Calu3 (cell line): ENCODE data around the gene AACS. TPM values are rescaled to one million over a fixed set of nuclear protein-coding genes. Genes with fewer than 3 reads are reported as not detected.
"Not testable (repeated sequence)": the region's sequence is repeated elsewhere in the genome, so short reads cannot be mapped to it uniquely, and the experiment has no call there.

Experiments
- BruUV-seq: library from RNA; stranded (reverse); fragments of 400-500 nt; replicated peaks from 2 replicates; lab custom pipeline; 2021; lab: Mats Ljungman, UMichigan
- CTCF ChIA-PET: fragments of 300-600 bp; sonication (Branson Sonifier 250); formaldehyde crosslinking; loops from one replicate; lab custom pipeline; 2022; ENCODE audit warnings: antibody characterized with exemption; lab: Charles Lee
- DNase-seq: peaks from one replicate; pipeline ENCODE4 v3.0.0; 2022
- H3K27ac Mint-ChIP-seq: one replicate; pipeline ENCODE4 v1.8.0; 2022; ENCODE audit warnings: mixed read lengths; ENCODE audit not compliant: unreplicated experiment
- H3K27me3 Mint-ChIP-seq: one replicate; pipeline ENCODE4 v1.8.0; 2022; ENCODE audit warnings: mixed read lengths; ENCODE audit not compliant: unreplicated experiment
- H3K36me3 Mint-ChIP-seq: one replicate; pipeline ENCODE4 v1.8.0; 2022; ENCODE audit warnings: mild to moderate bottlenecking, moderate library complexity, mixed read lengths; ENCODE audit not compliant: insufficient read depth, unreplicated experiment
- H3K4me1 Mint-ChIP-seq: one replicate; pipeline ENCODE4 v1.8.0; 2022; ENCODE audit warnings: mild to moderate bottlenecking, low read depth, mixed read lengths; ENCODE audit not compliant: unreplicated experiment
- H3K4me3 Mint-ChIP-seq: one replicate; pipeline ENCODE4 v1.8.0; 2022; ENCODE audit warnings: mild to moderate bottlenecking, low read depth, moderate library complexity, mixed read lengths; ENCODE audit not compliant: unreplicated experiment
- H3K9me3 Mint-ChIP-seq: one replicate; pipeline ENCODE4 v1.8.0; 2022; ENCODE audit warnings: low read depth, mixed read lengths; ENCODE audit not compliant: unreplicated experiment
- CTCF ChIP-seq: fragments of 200-600 bp; IDR thresholded peaks from one replicate; pipeline ENCODE4 v1.8.0; 2022; ENCODE audit warnings: antibody characterized with exemption; ENCODE audit not compliant: unreplicated experiment
- intact Hi-C: fragments of 100-400 bp; cut with micrococcal nuclease; formaldehyde crosslinking; loops from one replicate; pipeline ENCODE4 v1.10.0; 2022; ENCODE audit not compliant: unreplicated experiment
- total RNA-seq: library from RNA; stranded (reverse); gene quantifications from 2 replicates; pipeline ENCODE4 v1.2.3, GENCODE V29; 2022

AACS gene
- total RNA-seq, 1 experiment from 2014 or later: 39.2 TPM

GRCh38 chr12:125056306-125056705 lies 8.9 kb upstream of the AACS start:
- intact Hi-C loops: no loop called here
- Mint-ChIP-seq H3K4me1 (no peaks in the 10 kb centered on the region), H3K27me3 (no peaks in the 10 kb centered on the region), H3K9me3 (no peaks in the 10 kb centered on the region), H3K27ac (no peak overlapping the region), H3K36me3 (no peaks in the 10 kb centered on the region), H3K4me3 (no peak overlapping the region)
- CTCF ChIA-PET: no interaction called here
- no peak for DNase-seq
- BruUV-seq: no TSS peak
- TF ChIP-seq CTCF: no peak

DNA sequence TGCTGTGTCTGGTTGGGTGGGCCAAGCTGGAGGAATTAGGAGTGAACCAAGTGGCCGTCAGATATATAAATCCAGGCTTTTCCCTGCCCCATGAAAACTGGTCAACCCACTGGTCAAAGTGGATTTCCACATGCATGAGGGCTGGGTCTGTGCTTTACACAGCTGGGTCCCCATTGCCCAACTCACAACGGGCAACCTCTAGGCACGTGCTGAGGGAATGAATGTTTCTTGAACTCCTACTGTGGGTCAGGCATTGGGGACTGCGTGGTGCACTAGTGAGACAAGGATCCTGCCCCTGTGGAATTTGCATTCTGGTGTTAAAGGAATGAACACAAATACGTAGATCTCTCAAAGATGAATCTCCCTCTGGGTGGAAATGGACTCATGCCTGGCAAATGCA lies 7.5 kb upstream of the AACS start:
- Mint-ChIP-seq H3K36me3 (no peaks in the 10 kb centered on the region), H3K4me3 (no peak overlapping the region), H3K27me3 (no peaks in the 10 kb centered on the region), H3K4me1 (no peaks in the 10 kb centered on the region), H3K9me3 (no peaks in the 10 kb centered on the region), H3K27ac (no peak overlapping the region)
- TF ChIP-seq CTCF: no peak
- no peak for DNase-seq
- BruUV-seq: no TSS peak
- CTCF ChIA-PET: no interaction called here
- intact Hi-C loops: no loop called here

DNA sequence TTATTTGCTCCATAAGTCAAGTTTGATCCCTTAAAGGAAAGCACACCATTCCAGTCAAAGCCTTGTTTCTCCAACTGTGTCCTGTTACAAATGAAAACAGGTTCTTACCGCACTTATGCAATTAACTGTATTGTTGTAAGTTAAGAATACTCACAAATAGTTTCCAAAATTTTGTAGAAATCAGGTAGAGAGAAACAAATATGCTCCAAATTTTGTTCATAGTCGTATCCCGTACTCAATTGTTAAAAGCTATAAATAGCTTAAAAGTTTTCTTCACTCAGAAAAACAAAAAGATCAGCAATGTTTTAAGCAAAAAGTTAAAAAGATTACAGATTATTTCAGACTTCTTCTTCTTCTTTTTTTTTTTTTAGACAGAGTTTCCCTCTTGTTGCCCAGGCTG lies 4.0 kb upstream of the AACS start:
- no peak overlapping the region for H3K27ac Mint-ChIP-seq
- no TSS peak for BruUV-seq
- no peaks in the 10 kb centered on the region for H3K9me3 Mint-ChIP-seq
- H3K4me3 Mint-ChIP-seq: no peak overlapping the region
- CTCF ChIA-PET: no interaction called here
- intact Hi-C loops: no loop called here
- no peak for DNase-seq
- H3K4me1 Mint-ChIP-seq: peaks cover 3% of the 10 kb centered on the region
- H3K36me3 Mint-ChIP-seq: peaks cover 18% of the 10 kb centered on the region
- no peak for TF ChIP-seq CTCF
- H3K27me3 Mint-ChIP-seq: no peaks in the 10 kb centered on the region

DNA sequence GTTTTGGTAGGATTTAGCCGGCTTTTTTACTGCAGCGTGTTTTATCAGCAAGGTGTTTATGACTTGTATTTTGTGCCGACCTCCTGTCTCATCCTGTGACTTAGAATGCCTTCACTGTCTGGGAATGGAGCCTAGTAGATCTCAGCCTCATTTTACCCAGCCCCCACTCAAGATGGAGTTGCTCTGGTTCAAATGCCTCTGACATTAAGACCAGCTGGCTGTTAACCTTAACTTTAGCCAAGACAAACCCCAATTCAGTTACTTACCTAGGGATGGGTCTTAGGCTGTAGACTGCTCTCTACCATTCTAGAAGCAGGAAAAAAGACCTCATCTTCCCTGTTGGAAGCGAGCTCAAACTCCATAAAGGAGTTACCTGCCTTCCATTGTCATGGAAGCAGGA lies 1.7 kb upstream of the AACS start:
- DNase-seq, CTCF ChIA-PET, H3K4me3 Mint-ChIP-seq, intact Hi-C loops, H3K27me3 Mint-ChIP-seq, H3K9me3 Mint-ChIP-seq, H3K27ac Mint-ChIP-seq, BruUV-seq: not testable (repeated sequence)
- Mint-ChIP-seq H3K36me3 (peaks cover 30% of the 10 kb centered on the region), H3K4me1 (peaks cover 14% of the 10 kb centered on the region)

DNA sequence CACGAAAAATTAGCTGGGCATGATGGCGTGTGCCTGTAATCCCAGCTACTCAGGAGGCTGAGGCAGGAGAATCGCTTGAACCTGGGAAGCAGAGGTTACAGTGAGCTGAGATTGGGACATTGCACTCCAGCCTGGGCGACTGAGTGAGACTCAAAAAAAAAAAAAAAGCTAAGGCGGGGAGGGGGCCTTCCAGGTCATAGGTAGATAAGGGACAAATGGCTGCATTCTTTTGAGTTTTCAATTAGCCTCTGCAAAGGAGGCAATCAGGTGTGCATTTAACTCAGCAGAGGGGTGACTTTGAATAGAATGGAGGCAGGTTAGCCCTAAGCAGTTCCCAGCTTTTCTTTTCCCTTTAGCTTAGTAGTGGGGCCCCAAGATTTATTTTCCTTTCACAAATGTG lies 743 bp upstream of the AACS start:
- TF ChIP-seq CTCF: no peak
- H3K36me3 Mint-ChIP-seq: peaks cover 30% of the 10 kb centered on the region
- intact Hi-C loops: no loop called here
- no peak for DNase-seq
- no peaks in the 10 kb centered on the region for H3K9me3 Mint-ChIP-seq
- H3K4me1 Mint-ChIP-seq: peaks cover 14% of the 10 kb centered on the region
- H3K27ac Mint-ChIP-seq: no peak overlapping the region
- no TSS peak for BruUV-seq
- CTCF ChIA-PET: interaction anchor here (1.0 kb wide), 1 partner anchor 14 kb away, joined by 3 read pairs; no protein-coding TSS in a partner anchor
- H3K4me3 Mint-ChIP-seq: peak overlapping the region; percentile 89
- H3K27me3 Mint-ChIP-seq: no peaks in the 10 kb centered on the region
